ENCODE results near the gene OR6Q1.

DNA sequence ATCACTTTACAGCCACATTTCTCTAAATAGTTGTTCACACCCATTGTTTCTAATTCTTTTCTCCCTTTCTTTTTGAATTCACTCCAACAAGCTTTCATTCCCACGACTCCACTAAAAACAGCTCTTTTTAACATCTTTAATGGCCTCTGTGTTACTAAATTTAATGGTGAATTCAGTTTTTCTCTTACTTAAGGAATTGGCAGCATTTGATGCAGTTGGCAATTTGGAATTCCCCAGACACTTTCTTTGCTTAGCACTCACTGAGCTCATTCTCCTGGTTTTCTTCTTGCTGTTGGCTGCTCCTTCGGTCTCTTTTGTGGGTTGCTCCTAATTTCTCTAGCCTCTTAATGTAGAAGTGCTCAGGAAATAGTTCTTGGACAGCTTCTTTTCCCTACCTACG lies 47.6 kb upstream of the OR6Q1 start:
- no peak for TF ChIP-seq POLR2AphosphoS5 (IDR thresholded peaks at IDR 0.05)
- no peak for TF ChIP-seq POLR2A (IDR thresholded peaks at IDR 0.05)

Measured in breast epithelium (tissue), 3 donors.